Astrocyte of the spinal cord (primary cell): ENCODE measurements around the gene UBE4A.

Experiments used
- DNase-seq: peaks from one replicate; pipeline ENCODE4 v3.0.0; 2011; ENCODE audit warnings: low read depth, low spot score
- H3K4me3 ChIP-seq: 2 replicates; pipeline ENCODE4 v1.5.1; 2011; ENCODE audit warnings: low read depth, mild to moderate bottlenecking, low read length, moderate library complexity
- CTCF ChIP-seq: IDR thresholded peaks from 2 replicates; pipeline ENCODE4 v1.5.1; 2012; ENCODE audit warnings: low read depth, mild to moderate bottlenecking, low read length, inconsistent platforms
- in situ Hi-C: cut with HindIII; loops from 2 replicates; pipeline ENCODE4 v1.10.0; 2017; ENCODE audit warnings: low sequenced_read_pairs

UBE4A gene

GRCh38 chr11:118359295-118359958 lies at the start of gene UBE4A:
Gene UBE4A, plus strand, starts transcription at chr11:118359600. Its CDS starts 5,481 bp downstream, at chr11:118365081.
- in situ Hi-C loops: no loop called here
- H3K4me3 ChIP-seq: peak within 1 kb of the TSS; percentile 79
- TF ChIP-seq CTCF: no peak
- DNase-seq: peak; percentile 90

GRCh38 chr11:118310271-118310670 lies 49.1 kb upstream of the UBE4A start:
- DNase-seq: no peak
- in situ Hi-C loops: no loop called here
- TF ChIP-seq CTCF: no peak
- H3K4me3 ChIP-seq: no peak overlapping the region

- H3K4me3 ChIP-seq: no peak overlapping the region
- no peak for TF ChIP-seq CTCF
- DNase-seq: no peak
- in situ Hi-C loops: no loop called here
Observed at GRCh38 chr11:118310781-118311485, 48.5 kb upstream of the UBE4A start.

- TF ChIP-seq CTCF: no peak
- DNase-seq: no peak
- in situ Hi-C loops: no loop called here
- no peak overlapping the region for H3K4me3 ChIP-seq
Observed at GRCh38 chr11:118311518-118311917, 47.9 kb upstream of the UBE4A start.

GRCh38 chr11:118312328-118312727 lies 47.1 kb upstream of the UBE4A start:
- H3K4me3 ChIP-seq: no peak overlapping the region
- no peak for TF ChIP-seq CTCF
- in situ Hi-C loops: no loop called here
- no peak for DNase-seq

GRCh38 chr11:118313242-118313641 lies 46.2 kb upstream of the UBE4A start:
- no peak for TF ChIP-seq CTCF
- in situ Hi-C loops: no loop called here
- H3K4me3 ChIP-seq: no peak overlapping the region
- DNase-seq: no peak
